Cerebellar cortex (tissue), 1 donor: ENCODE results near the gene SNX32.

Experiments used
- DNase-seq: peaks from one replicate; pipeline ENCODE4 v3.0.0-alpha.2; 2015; ENCODE audit warnings: low spot score

SNX32 gene

DNA sequence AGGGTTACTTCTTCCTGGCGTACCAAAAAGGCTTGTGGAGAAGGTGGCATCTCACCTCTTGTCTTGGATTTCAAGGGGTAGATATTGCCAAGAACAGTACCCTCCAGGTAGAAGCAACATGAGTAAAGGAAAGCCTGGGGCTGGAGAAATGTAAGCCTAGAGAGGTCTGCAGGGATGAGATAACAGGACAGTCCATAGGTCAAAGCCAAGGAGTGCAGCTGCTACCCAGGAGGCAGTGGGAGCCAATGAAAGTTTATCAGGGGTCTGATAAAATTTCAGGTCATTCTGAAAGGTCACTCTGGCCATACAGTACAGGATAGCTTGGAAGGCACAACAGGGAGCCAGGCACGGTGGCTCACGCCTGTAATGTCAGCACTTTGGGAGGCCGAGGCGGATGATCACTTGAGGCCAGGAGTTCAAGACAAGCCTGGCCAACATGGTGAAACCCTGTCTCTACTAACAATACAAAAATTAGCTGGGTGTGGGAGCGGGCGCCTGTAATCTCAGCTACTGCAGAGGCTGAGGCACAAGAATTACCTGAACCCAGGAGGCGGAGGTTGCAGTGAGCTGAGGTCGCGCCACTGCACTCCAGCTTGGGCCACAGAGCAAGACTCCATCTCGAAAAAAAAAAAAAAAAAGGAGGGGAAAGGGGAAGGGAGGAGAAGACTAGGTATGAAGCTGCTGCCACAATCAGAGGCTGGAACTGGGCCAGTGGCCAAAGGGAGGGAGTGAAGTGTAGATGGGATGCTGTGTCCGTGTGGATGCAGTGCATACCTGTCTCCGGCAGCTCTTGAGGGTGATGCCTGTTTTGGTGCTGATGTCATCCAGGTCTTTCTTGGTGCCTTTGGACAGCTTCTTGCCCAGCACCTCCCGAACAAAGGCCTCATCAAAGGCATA is 53.3 kb downstream of the SNX32 start:
- DNase-seq = no peak

DNA sequence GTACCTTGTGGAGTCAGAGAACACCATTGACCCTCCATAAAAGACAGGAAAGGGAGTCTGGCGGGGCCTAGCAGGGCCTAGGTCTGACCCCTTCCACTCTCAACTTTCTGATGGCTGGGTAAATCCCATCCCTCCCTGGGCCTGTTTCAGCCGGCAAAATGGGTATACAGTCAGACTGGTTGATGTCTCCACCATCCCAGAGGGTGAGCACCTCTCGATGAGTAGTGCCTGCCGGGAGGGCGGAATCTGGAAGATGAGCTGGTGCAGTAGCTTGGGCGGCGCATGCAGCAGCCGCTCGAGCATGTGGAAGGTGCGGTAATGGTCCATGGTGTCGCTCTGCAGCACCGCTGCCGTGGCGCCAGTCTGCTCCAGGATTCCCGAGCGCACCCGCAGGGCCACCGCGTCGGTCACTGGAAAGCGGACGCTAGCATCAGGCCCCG is 54.0 kb downstream of the SNX32 start:
- no peak for DNase-seq

DNA sequence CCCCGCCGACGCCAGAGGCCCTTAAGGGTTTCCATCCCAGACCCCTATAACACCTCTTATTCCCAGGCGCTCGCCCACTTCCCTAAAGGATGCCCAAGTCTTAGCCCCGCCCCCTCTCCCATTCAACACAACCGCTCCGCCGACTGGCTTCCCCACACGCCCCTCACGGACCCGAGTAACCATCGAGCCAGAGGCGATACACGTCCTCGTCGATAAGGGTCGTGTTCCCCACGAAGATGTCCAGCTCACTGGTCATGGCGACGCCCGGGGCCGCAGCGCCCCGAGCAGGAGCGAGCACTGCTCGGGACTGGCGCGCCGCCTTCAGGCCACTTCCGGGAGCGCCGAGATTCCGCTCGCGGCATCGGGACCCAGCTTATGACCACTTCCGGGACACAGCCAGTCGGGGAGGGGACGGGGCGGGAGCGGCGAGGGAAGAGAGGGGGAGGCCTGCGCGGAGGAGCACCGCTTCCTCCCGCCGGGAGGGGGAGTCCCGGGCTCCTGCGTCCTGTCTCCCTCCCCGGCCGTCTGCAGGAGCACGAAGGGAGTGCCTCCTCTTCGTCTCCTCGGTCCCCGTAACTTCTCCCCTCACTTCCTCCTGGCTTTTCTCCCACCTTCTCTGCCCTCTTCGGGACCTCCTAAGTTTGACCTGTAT is 54.5 kb downstream of the SNX32 start, which contains the start of gene FIBP:
TSS of gene FIBP (minus strand) at position 309 of the 652 bp plus-strand sequence. CDS start at position 256, 53 bp downstream.
- peak; percentile 97 for DNase-seq

DNA sequence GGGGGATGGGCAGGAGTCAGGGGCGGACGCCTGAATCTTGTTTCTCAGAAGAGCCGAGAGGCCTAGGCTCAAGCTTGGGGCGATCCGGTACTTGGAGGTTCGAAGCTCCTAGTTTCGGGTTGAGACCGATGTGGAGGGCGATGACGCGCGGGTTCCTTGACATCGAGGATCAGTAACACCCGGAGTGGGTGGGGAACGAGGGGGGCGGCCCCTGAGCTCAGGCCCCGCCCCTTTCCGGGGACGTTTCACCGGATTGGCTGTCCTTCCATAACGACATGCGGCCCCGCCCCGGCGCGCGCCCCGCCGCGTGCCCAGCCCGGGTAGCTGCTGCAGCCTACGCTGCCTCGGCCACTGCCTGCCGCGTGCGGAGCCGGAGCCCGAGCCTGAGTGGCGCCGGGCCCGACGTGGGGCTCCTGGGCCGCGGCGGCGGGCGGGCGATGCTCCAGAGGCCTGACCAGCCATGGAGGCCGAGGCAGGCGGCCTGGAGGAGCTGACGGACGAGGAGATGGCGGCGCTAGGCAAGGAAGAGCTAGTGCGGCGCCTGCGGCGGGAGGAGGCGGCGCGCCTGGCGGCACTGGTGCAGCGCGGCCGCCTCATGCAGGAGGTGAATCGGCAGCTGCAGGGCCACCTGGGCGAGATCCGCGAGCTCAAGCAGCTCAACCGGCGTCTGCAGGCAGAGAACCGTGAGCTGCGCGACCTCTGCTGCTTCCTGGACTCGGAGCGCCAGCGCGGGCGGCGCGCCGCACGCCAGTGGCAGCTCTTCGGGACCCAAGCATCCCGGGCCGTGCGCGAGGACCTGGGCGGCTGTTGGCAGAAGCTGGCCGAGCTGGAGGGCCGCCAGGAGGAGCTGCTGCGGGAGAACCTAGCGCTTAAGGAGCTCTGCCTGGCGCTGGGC is 56.8 kb downstream of the SNX32 start, which contains the start of gene CCDC85B:
TSS of gene CCDC85B (plus strand) at position 350 of the 895 bp plus-strand sequence. CDS start at position 461, 111 bp downstream.
- peak; percentile 97 for DNase-seq

DNA sequence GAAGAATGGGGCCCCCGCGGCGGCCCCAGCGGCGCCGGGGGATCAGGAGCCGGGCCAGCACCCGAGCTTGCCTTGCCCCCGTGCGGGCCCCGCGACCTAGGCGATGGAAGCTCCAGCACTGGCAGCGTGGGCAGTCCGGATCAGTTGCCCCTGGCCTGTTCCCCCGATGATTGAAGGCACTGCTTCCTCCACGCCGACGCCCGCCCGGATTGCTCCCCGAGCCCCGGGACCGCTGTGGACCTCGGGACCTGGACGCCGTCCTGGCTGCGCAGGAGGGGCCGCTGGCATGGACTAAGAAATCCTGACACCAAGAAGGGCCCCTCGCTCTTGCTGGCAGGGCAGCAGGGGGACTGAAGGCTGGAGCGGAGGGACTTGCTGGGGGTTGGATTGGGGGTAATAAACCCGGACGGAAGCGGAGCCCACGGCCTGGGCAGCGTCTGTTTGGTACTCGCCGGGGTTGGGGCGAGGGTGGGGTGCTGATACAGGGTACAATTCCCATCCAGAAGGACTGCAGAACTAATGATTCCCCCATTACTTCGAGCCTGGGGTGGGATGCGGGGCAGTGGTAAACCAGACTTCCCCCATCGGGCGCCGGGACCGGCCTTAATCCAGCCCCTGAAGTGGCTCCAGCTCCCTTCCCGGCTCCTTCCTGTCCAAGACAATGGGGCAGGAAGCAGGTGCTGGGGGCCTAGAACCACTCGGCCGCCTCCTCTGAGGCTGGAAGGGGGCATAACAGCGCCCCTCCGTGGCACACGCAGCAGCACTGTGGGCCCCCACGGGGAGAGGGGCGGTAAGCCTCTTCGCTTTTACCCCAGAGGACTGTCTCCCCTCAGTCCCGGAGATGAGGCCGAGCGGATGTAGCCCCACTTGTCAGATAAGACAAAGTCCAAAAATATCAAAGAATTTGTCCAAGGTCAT is 57.7 kb downstream of the SNX32 start:
- peak; percentile 49 for DNase-seq

DNA sequence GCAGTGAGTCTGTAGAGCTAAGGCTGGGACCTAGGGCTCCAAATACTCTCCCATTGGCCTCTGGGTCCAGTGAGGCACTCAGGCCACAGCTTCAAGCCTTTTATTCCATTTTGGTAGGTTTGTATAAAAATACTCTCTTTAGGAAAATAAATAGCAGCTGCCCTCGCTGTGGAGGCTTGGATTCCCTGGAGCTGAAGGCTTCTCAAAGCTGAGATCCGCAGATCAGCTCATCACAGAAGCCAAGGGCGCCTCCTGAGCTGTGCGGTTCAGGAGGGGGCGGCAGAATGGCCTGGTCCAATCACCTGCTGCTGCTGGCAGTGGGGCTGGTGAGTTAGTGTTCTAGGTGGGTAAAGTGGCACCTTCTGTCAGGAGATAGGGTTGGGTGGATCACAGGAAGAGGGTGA is 58.4 kb downstream of the SNX32 start:
- peak; percentile 45 for DNase-seq

DNA sequence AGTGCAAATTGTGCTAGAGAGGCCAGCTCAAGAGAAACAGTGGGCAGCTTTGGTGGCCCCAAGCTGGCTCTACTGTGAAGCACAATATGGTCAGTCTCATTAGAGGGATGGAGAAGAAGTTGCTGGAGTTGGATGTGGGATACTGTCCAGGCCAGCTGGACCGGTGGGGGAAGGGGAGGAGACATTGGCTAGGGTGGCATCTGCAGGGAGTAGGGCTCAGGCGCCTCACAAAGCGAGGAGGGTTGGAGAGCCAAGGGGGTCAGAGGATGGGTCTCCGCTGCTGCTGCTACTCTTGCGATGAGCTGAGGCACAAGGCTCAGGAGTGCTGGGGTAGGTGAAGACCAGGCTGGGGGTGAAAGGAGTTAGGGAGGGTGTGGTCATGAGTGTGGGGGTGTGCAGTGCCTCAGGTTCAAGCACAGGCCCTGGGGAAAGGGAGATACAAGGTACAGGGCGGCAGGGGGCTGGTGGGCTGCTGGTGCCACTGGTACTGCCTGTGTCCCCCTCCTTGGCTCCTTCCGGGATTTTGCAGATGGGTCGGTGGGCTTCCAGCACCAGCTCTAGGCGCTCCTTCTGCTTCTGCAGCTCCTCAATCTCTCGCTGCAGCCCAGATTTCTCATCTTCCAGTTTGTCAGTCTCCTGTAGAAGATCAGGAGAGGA is 59.0 kb downstream of the SNX32 start:
- DNase-seq = peak; percentile 46

DNA sequence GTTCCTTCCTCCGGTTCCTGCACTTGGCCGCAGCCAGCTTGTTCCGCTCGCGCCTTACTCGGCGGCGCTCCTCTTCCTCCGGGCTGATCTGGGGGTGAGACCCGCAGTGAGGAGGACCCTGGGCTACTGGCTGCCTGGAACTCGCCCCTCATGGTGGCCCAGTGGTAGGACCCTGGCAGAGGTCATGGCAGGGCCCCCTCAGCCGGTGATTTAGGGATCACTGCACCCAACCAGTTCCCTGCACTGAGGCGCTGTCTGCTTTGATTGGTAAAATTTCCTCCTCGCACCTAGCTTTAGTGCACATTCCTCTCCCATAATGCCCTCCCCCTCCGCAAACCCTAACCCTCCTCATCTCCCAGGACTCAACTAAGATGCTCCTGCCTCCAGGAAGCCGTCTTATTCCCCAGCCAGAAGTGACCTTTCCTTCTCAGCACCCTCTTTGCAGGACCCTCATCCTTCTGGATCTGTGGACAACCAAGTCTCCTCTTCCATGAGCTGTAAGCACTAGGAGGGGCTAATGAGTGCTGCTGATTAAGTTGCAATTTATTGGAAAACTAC is 60.4 kb downstream of the SNX32 start:
- no peak for DNase-seq

DNA sequence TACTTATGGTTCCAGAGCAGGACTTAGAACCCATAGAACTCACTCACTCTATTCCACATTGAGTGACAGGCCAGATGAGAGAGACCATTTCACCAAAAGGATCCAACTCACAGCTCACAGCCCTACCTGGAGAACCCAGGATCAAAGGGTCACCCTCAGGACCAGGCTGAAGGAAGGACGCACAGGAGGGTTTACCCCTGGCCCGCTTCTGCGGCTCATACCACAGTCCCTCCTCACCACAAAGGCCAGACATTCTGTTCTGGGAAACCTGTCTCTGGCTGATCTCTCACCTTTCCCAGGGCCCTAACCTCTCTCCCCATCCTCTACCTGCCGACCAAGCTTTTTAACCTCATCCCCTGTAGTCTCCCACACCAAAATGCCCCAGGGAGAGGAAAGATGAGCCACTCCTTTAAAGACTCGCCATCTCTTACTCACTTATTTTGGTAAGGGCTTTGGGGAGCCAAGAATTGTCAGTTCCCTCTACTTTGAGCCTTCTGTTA is 61.8 kb downstream of the SNX32 start:
- no peak for DNase-seq

DNA sequence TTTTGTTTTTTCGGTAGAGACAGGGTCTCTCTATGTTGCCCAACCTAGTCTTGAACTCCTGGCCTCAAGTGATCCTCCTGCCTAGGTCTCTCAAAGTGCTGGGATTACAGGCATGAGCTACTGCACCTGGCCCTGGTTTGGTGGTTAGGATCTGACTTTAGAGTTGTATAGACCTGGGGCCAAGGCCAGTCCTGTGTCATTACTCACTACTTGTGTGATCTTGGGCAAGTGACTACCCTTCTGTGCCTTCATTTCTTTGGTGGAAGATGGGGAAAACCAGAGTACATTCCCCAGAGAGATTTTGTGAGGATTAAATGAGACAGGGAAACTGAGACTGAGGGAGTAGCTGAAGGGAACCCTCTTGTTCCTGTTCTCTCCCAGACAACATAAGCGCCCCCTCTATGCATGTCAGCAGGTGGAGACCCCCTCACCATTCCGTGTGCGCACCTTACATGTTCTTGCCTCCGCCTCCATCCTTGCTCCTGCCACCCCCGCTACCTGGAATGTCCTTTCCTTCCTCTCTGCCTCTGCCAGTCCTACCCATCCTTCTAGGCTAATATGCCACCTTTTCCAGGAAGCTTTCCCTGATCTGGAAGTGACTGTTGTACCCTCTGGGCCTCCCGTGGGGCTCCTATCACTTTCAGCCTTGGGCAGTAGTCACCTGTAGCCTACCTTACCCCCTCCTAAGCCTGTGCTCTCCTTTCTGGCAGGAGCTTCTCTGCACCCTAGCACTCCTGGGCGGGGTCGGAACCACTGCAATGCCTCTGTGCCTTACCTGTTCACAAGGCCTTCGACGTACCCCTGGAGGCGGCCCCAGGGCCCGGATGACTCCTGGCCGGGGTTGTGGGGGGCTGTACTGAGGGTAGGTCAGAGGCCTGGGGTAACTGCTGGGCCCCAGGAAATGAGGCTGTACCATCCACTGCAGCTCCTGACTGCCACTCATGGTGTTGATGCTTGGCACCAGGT is 62.6 kb downstream of the SNX32 start:
- no peak for DNase-seq

DNA sequence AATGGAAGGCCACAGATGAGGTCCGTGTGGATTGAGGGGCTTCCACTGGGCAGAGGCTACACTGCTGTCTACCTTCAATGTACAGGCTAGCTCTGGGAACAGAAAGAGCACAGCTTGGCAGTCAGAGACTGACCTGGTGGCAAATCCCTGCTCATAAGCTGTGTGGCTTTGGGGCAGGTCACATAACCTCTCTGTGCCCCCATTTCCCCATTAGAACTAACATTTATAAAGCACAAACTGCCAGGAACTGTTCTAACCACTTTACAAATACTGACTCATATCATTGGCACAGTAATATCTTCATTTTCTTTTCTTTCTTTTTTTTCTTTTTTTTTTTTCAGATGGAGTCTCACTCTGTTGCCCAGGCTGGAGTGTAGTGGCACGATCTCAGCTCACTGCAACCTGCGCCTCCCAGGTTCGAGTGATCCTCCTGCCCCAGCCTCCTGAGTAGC is 63.3 kb downstream of the SNX32 start:
- no peak for DNase-seq

DNA sequence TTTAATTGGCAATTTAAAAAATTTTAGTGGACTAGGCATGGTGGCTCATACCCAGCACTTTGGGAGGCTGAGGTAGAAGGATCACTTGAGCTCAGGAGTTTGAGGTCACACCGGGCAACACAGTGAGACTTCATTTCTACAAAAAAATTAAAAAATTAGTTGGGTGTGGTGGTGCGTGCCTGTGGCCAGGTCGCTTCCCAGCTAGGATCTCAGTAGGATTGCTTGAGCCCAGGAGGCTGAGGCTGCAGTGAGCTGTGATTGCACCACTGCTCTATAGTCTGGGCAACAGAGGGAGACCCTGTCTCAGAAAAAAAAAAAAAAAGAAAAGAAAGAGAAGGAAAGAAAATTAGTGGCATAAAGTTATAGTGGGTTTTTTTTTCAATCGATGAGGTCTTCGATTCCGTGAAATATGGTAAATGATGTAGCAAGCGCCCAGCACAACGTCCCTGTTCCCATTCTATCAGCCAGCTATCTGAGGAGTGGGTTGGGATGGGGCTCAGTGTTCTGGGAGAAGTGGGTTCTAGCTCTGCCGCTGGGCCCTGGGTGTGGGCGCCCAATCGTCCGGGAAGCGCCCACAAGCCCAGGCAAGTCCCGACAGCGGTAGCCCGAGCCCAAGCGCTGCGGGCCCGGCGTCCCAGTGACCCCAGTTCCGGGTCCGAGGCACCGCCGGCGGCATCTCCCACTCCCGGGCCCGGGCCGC is 65.0 kb downstream of the SNX32 start:
- no peak for DNase-seq

DNA sequence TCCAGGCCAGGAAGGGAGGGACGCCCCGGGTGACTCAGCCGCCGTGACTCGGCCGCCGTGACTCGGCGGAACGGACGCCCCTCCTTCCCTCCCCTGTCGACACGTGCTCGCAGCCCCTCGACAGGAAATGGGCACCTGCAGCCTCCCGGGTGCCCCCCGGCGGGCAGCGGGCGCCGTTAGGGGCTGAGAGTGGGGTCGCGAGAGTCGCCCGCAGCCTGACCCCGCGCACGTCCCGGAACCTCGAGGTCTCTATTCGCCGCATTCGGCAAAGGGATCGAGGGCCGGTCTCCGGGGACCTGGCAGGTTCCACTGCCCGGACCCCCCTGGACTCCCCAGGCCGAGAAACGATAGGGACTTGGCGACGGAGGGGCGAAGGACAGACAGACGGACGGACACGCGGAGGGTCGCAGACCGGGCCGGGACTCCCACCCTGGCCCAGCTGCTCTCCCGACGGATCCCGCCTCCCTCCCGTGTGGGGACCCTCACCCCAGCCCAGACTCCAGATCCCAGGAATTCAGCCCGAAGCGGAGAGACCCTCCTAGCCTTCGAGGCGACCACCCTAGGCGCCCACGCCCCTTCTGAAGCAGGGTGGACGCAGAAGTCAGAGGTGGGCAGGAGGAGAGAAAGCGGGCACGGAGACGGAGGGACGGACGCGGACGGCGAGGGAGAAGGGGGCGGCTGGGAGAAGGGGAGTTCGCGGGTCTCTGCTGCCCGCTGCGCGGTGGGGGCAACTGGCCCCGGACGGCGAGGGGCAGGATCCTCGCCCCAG is 65.8 kb downstream of the SNX32 start:
- DNase-seq = no peak

DNA sequence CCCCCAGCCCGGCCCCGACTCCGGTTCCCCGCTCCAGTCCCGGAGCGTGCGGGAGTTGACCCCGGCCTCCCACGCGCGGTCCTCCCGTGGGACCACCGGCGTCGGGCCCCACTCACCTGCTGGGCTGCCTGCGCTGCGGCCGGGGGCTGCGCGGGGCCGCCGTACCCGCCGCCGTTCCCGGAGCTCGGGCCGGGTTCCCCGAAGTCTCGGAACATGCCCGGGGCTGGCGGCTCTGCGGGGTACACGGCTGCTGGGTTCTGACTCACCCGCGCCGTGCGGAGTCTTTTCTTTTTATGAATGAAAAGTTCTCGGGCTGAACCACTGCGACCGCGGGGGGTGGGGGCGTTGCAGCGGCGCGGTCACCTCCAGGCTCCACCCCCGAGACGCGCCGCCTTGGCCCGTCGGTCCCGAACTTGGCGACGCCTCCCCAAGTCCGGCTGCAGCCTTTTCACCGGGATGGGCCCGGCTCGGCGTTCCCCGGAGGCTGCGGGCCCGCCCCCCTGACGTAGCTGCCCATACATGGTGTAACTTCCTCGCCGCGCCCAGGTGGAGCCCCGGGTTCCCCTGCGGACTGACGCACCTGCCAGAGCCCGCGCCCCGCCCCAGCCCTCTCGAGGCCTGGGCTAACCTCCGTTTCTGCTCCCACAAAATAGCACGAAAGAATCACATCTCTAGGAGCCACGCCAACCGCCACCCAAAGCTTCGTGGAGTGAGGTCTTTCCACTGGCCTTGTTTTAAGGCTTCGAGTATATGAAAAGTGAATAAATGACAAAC is 66.5 kb downstream of the SNX32 start, which contains the start of gene FOSL1:
TSS of gene FOSL1 (minus strand) at position 264 of the 774 bp plus-strand sequence. CDS start at position 215, 49 bp downstream.
- DNase-seq = peak; percentile 83

DNA sequence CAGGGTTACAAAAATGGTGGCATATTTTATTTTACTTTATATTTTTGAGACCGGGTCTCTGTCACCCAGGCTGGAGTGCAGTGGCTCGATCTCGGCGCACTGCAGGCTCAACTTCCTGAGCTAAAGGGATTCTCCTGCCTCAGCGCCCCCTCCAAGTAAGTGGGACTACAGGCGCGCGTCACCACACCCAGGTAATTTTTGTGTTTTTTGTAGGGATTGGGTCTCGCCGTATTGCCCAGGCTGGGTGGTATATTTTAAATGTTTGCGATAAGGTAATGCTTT is 67.1 kb downstream of the SNX32 start:
- DNase-seq = no peak

DNA sequence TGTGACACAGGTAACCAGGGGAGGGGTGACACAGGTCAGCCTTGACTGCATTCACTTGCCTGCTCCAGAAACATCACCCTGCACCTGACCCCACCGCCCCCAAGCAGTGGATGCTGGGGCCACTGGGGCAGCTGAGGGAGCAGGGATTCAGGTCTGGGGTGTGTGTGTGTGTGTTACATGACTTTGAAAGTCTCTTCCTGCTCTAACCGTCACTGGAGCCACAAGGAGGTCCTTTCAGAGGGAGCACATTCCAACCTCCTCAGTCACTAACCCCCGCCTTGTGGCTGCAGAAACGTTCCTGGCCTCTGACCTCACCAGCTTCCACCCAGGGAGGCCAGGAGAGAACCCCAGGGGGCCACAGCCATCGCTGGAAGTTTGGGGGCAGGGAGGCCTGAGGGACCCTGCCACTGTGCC is 69.3 kb downstream of the SNX32 start:
- DNase-seq = no peak
